B cell (primary cell): Measurements from ENCODE around the gene XDH. TPM values are rescaled to one million over a fixed set of nuclear protein-coding genes. Genes with fewer than 3 reads are reported as not detected.

Experiments used
- ATAC-seq: fragments of 200-7000 bp; cut with Tn5 transposase; one replicate; pipeline ENCODE4 v1.10.0; 2021; ENCODE audit warnings: low read depth, mild to moderate bottlenecking, moderate number of reproducible peaks, moderate library complexity
- CTCF ChIA-PET: fragments of 350-600 bp; sonication (Branson Sonifier 250); formaldehyde crosslinking; loops from one replicate; lab custom pipeline; 2021; ENCODE audit warnings: antibody characterized with exemption, inconsistent platforms; lab: Charles Lee
- POLR2A ChIA-PET: fragments of 350-600 bp; sonication (Branson Sonifier 250); formaldehyde crosslinking; loops from one replicate; lab custom pipeline; 2021; ENCODE audit warnings: antibody characterized with exemption; lab: Charles Lee
- DNase-seq: peaks from one replicate; pipeline ENCODE4 v3.0.0; 2013
- H2AFZ ChIP-seq: 2 replicates; pipeline ENCODE4 v1.6.1; 2012; ENCODE audit warnings: mild to moderate bottlenecking, low read depth, low read length; ENCODE audit not compliant: insufficient read depth, poor library complexity, severe bottlenecking
- H3K27ac ChIP-seq, 2 donors: 1 replicate in 1 of 2; 2 replicates in 1 of 2; pipeline ENCODE4 v1.5.1; 2012 to 2013; ENCODE audit warnings: low read length in 2 of 2, mild to moderate bottlenecking in 2 of 2, moderate library complexity in 1 of 2
- H3K27me3 ChIP-seq, 4 experiments: fragments of 200-600 bp in 1 of 4; sonication (generic) in 1 of 4; replicated peaks in 1 of 4; 1 replicate in 2 of 4; 2 replicates in 2 of 4; pipeline versions ENCODE4 v1.6.1 to v1.7.0; 2013 to 2016; ENCODE audit warnings: low read length in 3 of 4, mild to moderate bottlenecking in 2 of 4, mixed read lengths in 1 of 4, moderate library complexity in 1 of 4; ENCODE audit not compliant: insufficient read depth in 4 of 4, control insufficient read depth in 3 of 4; ENCODE audit errors: control extremely low read depth in 1 of 4
- H3K36me3 ChIP-seq, 2 experiments: replicated peaks in 1 of 2; 1 replicate in 1 of 2; 2 replicates in 1 of 2; pipeline versions ENCODE4 v1.6.1 to v1.7.1; 2013; ENCODE audit warnings: low read length in 1 of 2; ENCODE audit not compliant: insufficient read depth in 2 of 2, control insufficient read depth in 1 of 2; ENCODE audit errors: control extremely low read depth in 1 of 2, extremely low read depth in 1 of 2
- H3K4me1 ChIP-seq, 2 donors: fragments of 200-600 bp in 1 of 2; sonication (generic) in 1 of 2; 1 replicate in 1 of 2; 2 replicates in 1 of 2; pipeline versions ENCODE4 v1.5.1 to v1.6.1; 2013 to 2017; ENCODE audit warnings: low read length in 2 of 2; ENCODE audit not compliant: control insufficient read depth in 2 of 2, insufficient read depth in 2 of 2
- H3K4me2 ChIP-seq: replicated peaks from 2 replicates; pipeline ENCODE3; 2012; ENCODE audit warnings: mild to moderate bottlenecking, low read depth, low read length; ENCODE audit not compliant: poor library complexity, severe bottlenecking
- H3K4me3 ChIP-seq, 5 experiments: fragments of 200-600 bp in 1 of 5; sonication (generic) in 1 of 5; 1 replicate in 3 of 5; 2 replicates in 2 of 5; pipeline versions ENCODE4 v1.5.1 to v1.7.0; 2011 to 2016; ENCODE audit warnings: low read length in 4 of 5, mild to moderate bottlenecking in 4 of 5, low read depth in 2 of 5, control low read depth in 1 of 5, moderate library complexity in 1 of 5; ENCODE audit not compliant: insufficient read depth in 1 of 5; ENCODE audit errors: control extremely low read depth in 1 of 5, extremely low read depth in 1 of 5
- H3K79me2 ChIP-seq: fragments of 200-600 bp; sonication (generic); one replicate; pipeline ENCODE4 v1.6.0; 2016; ENCODE audit warnings: low read length; ENCODE audit not compliant: control insufficient read depth, insufficient read depth
- H3K9ac ChIP-seq: fragments of 200-600 bp; sonication (generic); 2 replicates; pipeline ENCODE4 v1.6.1; 2017; ENCODE audit warnings: mild to moderate bottlenecking, low read length, moderate library complexity
- H3K9me3 ChIP-seq, 3 donors: one replicate each; pipeline versions ENCODE4 v1.6.1 to v1.7.1; 2013; ENCODE audit warnings: low read length in 2 of 3; ENCODE audit not compliant: control insufficient read depth in 2 of 3, insufficient read depth in 1 of 3; ENCODE audit errors: control extremely low read depth in 1 of 3
- H4K20me1 ChIP-seq: 2 replicates; pipeline ENCODE4 v1.6.0; 2012; ENCODE audit warnings: mild to moderate bottlenecking, low read length; ENCODE audit not compliant: insufficient read depth, control insufficient read depth, poor library complexity, severe bottlenecking
- H3K27ac Mint-ChIP-seq: one replicate; pipeline ENCODE4 v1.8.0; 2021; ENCODE audit warnings: mixed read lengths
- H3K27me3 Mint-ChIP-seq: one replicate; pipeline ENCODE4 v1.8.0; 2021; ENCODE audit warnings: mixed read lengths
- H3K4me1 Mint-ChIP-seq: one replicate; pipeline ENCODE4 v1.8.0; 2021; ENCODE audit warnings: mixed read lengths
- H3K4me3 Mint-ChIP-seq: one replicate; pipeline ENCODE4 v1.8.0; 2021; ENCODE audit warnings: mixed read lengths
- H3K9me3 Mint-ChIP-seq: one replicate; pipeline ENCODE4 v1.8.0; 2022; ENCODE audit warnings: mixed read lengths; ENCODE audit not compliant: insufficient read depth
- CTCF ChIP-seq: fragments of 200-600 bp; IDR thresholded peaks from one replicate; pipeline ENCODE4 v1.8.0; 2022; ENCODE audit warnings: antibody characterized with exemption, mild to moderate bottlenecking
- EZH2 ChIP-seq: IDR thresholded peaks from 2 replicates; pipeline ENCODE4 v1.6.1; 2012; ENCODE audit warnings: borderline replicate concordance, low read depth, mild to moderate bottlenecking, moderate library complexity, low read length; ENCODE audit not compliant: insufficient read depth, poor library complexity, severe bottlenecking
- WGBS: methylation state at CpG from one replicate; pipeline ENCODE4 v1.1.5; 2013; ENCODE audit warnings: missing lambda C conversion rate; ENCODE audit not compliant: insufficient coverage; 5-methylcytosine and 5-hydroxymethylcytosine counted together
- intact Hi-C: fragments of 100-400 bp; cut with micrococcal nuclease; formaldehyde crosslinking; loops from one replicate; pipeline ENCODE4 v1.10.0; 2022
- polyA plus RNA-seq: library from polyadenylated mRNA; depleted of rRNA; stranded (reverse); fragments of >200 nt; gene quantifications from 2 replicates; pipeline ENCODE4 v1.2.3, GENCODE V29; 2012
- total RNA-seq, 2 donors: library from RNA; stranded (reverse); fragments of 120-200 nt in 1 of 2; gene quantifications; 1 replicate in 1 of 2; 2 replicates in 1 of 2; pipeline versions ENCODE4 v1.2.3 to v1.2.4, GENCODE V29; 2013 to 2022

The XDH gene
- total and polyA plus RNA-seq, 2 donors (not counting 1 experiment from before 2014, with no cell fraction given), result not detected

- POLR2A ChIA-PET, result no interaction called here
Measured at GRCh38 chr2:31373127-31373526, 41.4 kb downstream of the XDH start.

DNA sequence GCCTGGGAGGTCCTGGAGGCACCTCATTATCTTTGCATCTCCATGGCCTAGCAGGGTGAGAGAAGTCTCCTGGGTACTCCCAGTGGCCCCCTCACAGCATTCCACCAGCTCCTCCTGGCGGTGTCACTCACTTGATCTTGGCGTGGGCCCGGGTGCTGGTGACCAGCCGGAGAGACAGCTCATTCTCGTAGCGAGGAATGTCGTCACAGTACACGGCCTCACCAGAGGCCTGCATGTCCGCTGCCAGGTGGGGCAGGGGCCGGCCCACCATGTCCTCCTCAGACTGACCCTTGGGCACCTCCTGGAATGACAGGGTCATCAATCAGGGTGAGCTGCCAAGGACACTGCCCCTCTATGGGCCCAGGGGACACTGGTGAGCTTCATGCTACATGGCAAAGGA lies 42.4 kb downstream of the XDH start:
- H3K79me2 ChIP-seq, result no peaks in the 10 kb centered on the region
- peaks cover 0 to 3% (median 0%) of the 10 kb centered on the region in 4 experiments for H3K27me3 ChIP-seq
- no peak overlapping the region for H3K9ac ChIP-seq
- H3K4me1 ChIP-seq, result no peaks in the 10 kb centered on the region
- DNase-seq, result no peak
- no peaks in the 10 kb centered on the region for H4K20me1 ChIP-seq
- 98% methylated on average over 10 of the region's 10 CpGs for WGBS
- H3K9me3 Mint-ChIP-seq, result no peaks in the 10 kb centered on the region
- no peak overlapping the region for H3K27ac ChIP-seq
- ChIA-PET POLR2A (no interaction called here), CTCF (no interaction called here)
- no peak for ATAC-seq
- no peaks in the 10 kb centered on the region for H3K36me3 ChIP-seq
- no peaks in the 10 kb centered on the region for H3K9me3 ChIP-seq
- H3K4me1 Mint-ChIP-seq, result no peaks in the 10 kb centered on the region
- intact Hi-C loops, result no loop called here
- TF ChIP-seq CTCF (no peak), EZH2 (no peak)
- peaks cover 7% of the 10 kb centered on the region for H3K27me3 Mint-ChIP-seq
- H3K27ac Mint-ChIP-seq, result no peak overlapping the region
- H3K4me2 ChIP-seq, result no peak overlapping the region
- no peak overlapping the region for H3K4me3 ChIP-seq
- no peak overlapping the region for H2AFZ ChIP-seq
- H3K4me3 Mint-ChIP-seq, result no peak overlapping the region

More at GRCh38 chr2:31373127-31373526, 41.4 kb downstream of the XDH start:
- 78% methylated on average over 1 of the region's 2 CpGs for WGBS
- Histone ChIP-seq H2AFZ (no peak overlapping the region), H3K9ac (no peak overlapping the region), H4K20me1 (no peaks in the 10 kb centered on the region), H3K4me3 (no peak overlapping the region), H3K79me2 (no peaks in the 10 kb centered on the region), H3K4me1 (no peaks in the 10 kb centered on the region), H3K36me3 (no peaks in the 10 kb centered on the region), H3K9me3 (no peaks in the 10 kb centered on the region), H3K27me3 (peaks cover 0 to 3% (median 0%) of the 10 kb centered on the region in 4 experiments), H3K4me2 (no peak overlapping the region), H3K27ac (no peak overlapping the region)
- no peak overlapping the region for H3K27ac Mint-ChIP-seq
- no peak for TF ChIP-seq EZH2
- no peak for TF ChIP-seq CTCF
- no peak overlapping the region for H3K4me3 Mint-ChIP-seq
- H3K27me3 Mint-ChIP-seq, result peaks cover 7% of the 10 kb centered on the region
- CTCF ChIA-PET, result no interaction called here
- H3K9me3 Mint-ChIP-seq, result no peaks in the 10 kb centered on the region
- H3K4me1 Mint-ChIP-seq, result no peaks in the 10 kb centered on the region
- intact Hi-C loops, result no loop called here
- DNase-seq, result no peak
- ATAC-seq, result no peak
